Heart left ventricle (tissue), 16 donors: Measurements from ENCODE around the gene CSNK1G1. TPM values are rescaled to one million over a fixed set of nuclear protein-coding genes. Genes with fewer than 3 reads are reported as not detected.
A peak's percentile ranks its signal among the peaks of the same experiment; 100 is the strongest.

Experiments used
- ATAC-seq, 4 donors: fragments of 200-7000 bp; cut with Tn5 transposase; one replicate each; pipeline ENCODE4 v1.9.1; 2020 to 2022; ENCODE audit warnings: moderate library complexity in 4 of 4, mild to moderate bottlenecking in 3 of 4, moderate number of reproducible peaks in 1 of 4
- DNase-seq, 5 donors: peaks; one replicate each; pipeline ENCODE4 v3.0.0-alpha.2; 2020
- H3K27ac ChIP-seq, 12 donors: fragments of 200-600 bp; sonication (generic) in 4 of 12; one replicate each; pipeline versions ENCODE4 v1.5.0 to v1.8.0; 2016 to 2022; ENCODE audit warnings: mild to moderate bottlenecking in 2 of 12
- H3K27me3 ChIP-seq, 9 donors: fragments of 200-600 bp; sonication (generic) in 2 of 9; one replicate each; pipeline versions ENCODE4 v1.5.1 to v1.8.0; 2016 to 2022; ENCODE audit warnings: mild to moderate bottlenecking in 3 of 9
- H3K36me3 ChIP-seq, 9 donors: fragments of 200-600 bp; sonication (generic) in 2 of 9; one replicate each; pipeline versions ENCODE4 v1.5.0 to v1.8.0; 2018 to 2022; ENCODE audit warnings: mild to moderate bottlenecking in 2 of 9
- H3K4me1 ChIP-seq, 12 donors: fragments of 200-600 bp; sonication (generic) in 4 of 12; one replicate each; pipeline versions ENCODE4 v1.5.0 to v1.8.0; 2016 to 2022; ENCODE audit warnings: mild to moderate bottlenecking in 3 of 12
- H3K4me3 ChIP-seq, 12 donors: fragments of 200-600 bp; sonication (generic) in 4 of 12; one replicate each; pipeline versions ENCODE4 v1.5.0 to v1.8.0; 2017 to 2022; ENCODE audit warnings: mild to moderate bottlenecking in 9 of 12, moderate library complexity in 4 of 12
- H3K9me3 ChIP-seq, 12 donors: fragments of 200-600 bp; sonication (generic) in 4 of 12; one replicate each; pipeline versions ENCODE4 v1.5.0 to v1.8.0; 2016 to 2022; ENCODE audit warnings: mild to moderate bottlenecking in 1 of 12
- POLR2A ChIP-seq, 2 donors: fragments of 450-650 bp; IDR thresholded peaks; one replicate each; pipeline ENCODE4 v1.6.1; 2017; ENCODE audit warnings: antibody characterized with exemption in 2 of 2, mild to moderate bottlenecking in 2 of 2, moderate library complexity in 2 of 2
- WGBS, 4 donors: extraction: QIAGEN DNeasy Blood & Tissue Kit in 2 of 4; methylation state at CpG; one replicate each; pipeline versions ENCODE4 v1.1.5 to v1.1.7; 2013 to 2018; 5-methylcytosine and 5-hydroxymethylcytosine counted together
- intact Hi-C, 10 donors: fragments of 100-400 bp; cut with DNase I; formaldehyde crosslinking; loops; one replicate each; pipeline versions ENCODE4 v1.11.1 to v1.14.2; 2022
- polyA plus RNA-seq, 2 donors: library from polyadenylated mRNA; stranded (reverse); fragments of 200-250 nt; gene quantifications; one replicate each; pipeline ENCODE4 v1.2.3, GENCODE V29; 2013
- total RNA-seq, 9 donors: library from RNA; depleted of rRNA in 2 of 9; stranded (reverse); fragments of >200 nt in 2 of 9; fragmentation: NEBNext Ultra II Directional in 3 of 9; extraction: Animal tissue kit (Norgen Biotek cat#: 25700) in 3 of 9; gene quantifications; one replicate each; pipeline versions ENCODE4 v1.1.0 to v1.2.4, GENCODE V29; 2016 to 2023
- TF ChIP-seq, protein P1 (sequence below), 12 donors: fragments of 200-600 bp; sonication (generic) in 4 of 12; IDR thresholded peaks; one replicate each; pipeline versions ENCODE4 v1.5.0 to v1.8.0; 2018 to 2022; ENCODE audit warnings: antibody characterized with exemption in 12 of 12, mild to moderate bottlenecking in 5 of 12
- donor health status: ischemic (EF 13 %, LVEDD 7.1; RV severe dilation, severe dysfunction).
- donor health status: healthy with polysubstance abuse.
- donor health status: DM: no; HTN: yes; CAD: no.
- donor health status: DM: no; HTN: no; CAD: no.
- donor health status: ischemic (EF 25% LVEDD 6.9; RV normal size, moderate dysfunction).
- donor health status: ischemic (EF 25% LVEDD 5.7; RV mildly dilated, moderate dysfunction).
- donor health status: healthy.
- donor health status: DM: yes; HTN: yes; CAD: no.
- donor health status: ischemic (EF 35%, LVEDD 5.7; RV mildly dilated, moderate dysfunction).
- donor health status: nonischemic (EF 11% LVEDD 7.7; RV severe dilation, severe dysfunction).
- donor health status: DM: yes; HTN: yes; CAD: no.
- donor health status: PGD.
- donor health status: ischemic (EF 29% LVEDD 5.4; RV normal size, mild dysfunction).
- donor health status: nonischemic (EF 23%, LVEDD 6.1; RV moderate dilation, normal function).

CSNK1G1 gene
- total and polyA plus RNA-seq, 11 donors = 1.4 to 15.0 (median 7.4) TPM

DNA sequence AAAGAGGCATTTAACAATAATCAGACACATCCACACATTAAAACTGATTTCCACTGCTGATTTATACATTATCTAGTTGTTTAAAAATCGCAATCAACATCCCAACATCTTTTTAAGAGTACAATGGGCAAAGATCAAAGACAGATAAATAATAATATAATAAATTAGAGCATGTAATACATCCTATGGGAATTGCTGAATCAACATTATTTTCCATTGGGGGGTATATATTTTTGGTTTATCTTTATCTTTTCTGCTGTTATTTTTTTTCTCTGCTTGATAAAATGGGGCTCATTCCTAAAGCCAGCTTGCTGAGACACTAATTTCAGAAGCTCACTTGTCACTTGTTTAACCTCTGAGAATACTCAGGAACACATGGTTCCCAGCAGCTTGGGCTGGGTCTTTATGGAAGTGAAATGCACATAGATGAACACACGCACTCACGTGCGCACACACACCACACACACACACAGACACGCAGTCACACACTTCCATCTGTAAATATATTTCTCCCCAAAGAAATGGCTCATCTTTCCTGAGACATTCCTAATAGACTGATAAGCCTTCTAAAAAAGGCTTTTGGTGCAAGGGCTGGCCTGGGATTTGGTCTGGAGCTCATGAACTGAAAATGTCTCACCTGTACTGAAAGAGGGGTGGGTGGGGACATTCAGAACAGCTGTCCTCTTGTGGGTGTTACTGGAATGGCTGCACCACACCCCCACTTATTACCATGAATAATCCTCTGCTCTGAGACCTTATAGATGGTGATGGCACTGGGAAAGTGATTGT is 189.7 kb downstream of the CSNK1G1 start:
- ATAC-seq (no peak), DNase-seq (no peak)
- Histone ChIP-seq H3K4me3 (no peak overlapping the region), H3K27me3 (no peaks in the 10 kb centered on the region), H3K4me1 (peaks cover 2 to 26% (median 14%) of the 10 kb centered on the region in 12 donors), H3K9me3 (no peaks in the 10 kb centered on the region), H3K36me3 (peaks cover 0 to 18% (median 9%) of the 10 kb centered on the region in 9 donors), H3K27ac (no peak overlapping the region)
- intact Hi-C loops = no loop called here
- TF ChIP-seq POLR2A (IDR thresholded peaks at IDR 0.05) = no peak
- TF ChIP-seq, protein P1, sequence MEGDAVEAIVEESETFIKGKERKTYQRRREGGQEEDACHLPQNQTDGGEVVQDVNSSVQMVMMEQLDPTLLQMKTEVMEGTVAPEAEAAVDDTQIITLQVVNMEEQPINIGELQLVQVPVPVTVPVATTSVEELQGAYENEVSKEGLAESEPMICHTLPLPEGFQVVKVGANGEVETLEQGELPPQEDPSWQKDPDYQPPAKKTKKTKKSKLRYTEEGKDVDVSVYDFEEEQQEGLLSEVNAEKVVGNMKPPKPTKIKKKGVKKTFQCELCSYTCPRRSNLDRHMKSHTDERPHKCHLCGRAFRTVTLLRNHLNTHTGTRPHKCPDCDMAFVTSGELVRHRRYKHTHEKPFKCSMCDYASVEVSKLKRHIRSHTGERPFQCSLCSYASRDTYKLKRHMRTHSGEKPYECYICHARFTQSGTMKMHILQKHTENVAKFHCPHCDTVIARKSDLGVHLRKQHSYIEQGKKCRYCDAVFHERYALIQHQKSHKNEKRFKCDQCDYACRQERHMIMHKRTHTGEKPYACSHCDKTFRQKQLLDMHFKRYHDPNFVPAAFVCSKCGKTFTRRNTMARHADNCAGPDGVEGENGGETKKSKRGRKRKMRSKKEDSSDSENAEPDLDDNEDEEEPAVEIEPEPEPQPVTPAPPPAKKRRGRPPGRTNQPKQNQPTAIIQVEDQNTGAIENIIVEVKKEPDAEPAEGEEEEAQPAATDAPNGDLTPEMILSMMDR (IDR thresholded peaks at IDR 0.05) = no peak
- WGBS, 4 donors = 79 to 92% (median 83%) methylated on average over 5 of the region's 5 CpGs

DNA sequence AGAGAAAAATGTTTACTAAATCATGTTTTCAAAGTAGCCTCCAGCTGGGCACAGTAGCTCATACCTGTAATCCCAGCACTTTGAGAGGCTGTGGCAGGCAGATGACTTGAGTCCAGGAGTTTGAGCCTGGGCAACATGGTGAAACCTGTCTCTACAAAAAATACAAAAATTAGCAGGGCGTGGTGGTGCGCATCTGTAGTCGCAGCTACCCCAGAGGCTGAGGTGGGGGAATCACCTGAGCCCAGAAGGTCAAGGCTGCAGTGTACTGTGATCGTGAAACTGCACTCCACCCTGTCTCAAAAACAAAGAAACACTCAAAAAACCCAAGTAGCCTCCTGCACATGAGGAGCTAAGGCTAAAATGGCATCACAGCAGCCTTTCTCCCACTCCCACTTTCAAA is 191.5 kb downstream of the CSNK1G1 start:
- H3K4me1 ChIP-seq = peaks cover 11 to 44% (median 32%) of the 10 kb centered on the region in 12 donors
- TF ChIP-seq, protein P1 (IDR thresholded peaks at IDR 0.05) = no peak
- no peak for TF ChIP-seq POLR2A (IDR thresholded peaks at IDR 0.05)
- no peaks in the 10 kb centered on the region for H3K27me3 ChIP-seq
- ATAC-seq = no peak
- H3K9me3 ChIP-seq = no peaks in the 10 kb centered on the region
- peaks cover 0 to 25% (median 23%) of the 10 kb centered on the region in 9 donors for H3K36me3 ChIP-seq
- DNase-seq = no peak
- 95 to 97% (median 96%) methylated on average over 4 of the region's 4 CpGs for WGBS, 4 donors
- no peak overlapping the region for H3K4me3 ChIP-seq
- intact Hi-C loops = loop anchor here in 4 of 10 donors (5.0 kb wide), 1 partner anchor 193 kb away; the partner anchor contains the start of gene CSNK1G1 (in 4 of the 4)
- H3K27ac ChIP-seq = peak overlapping the region in 3 of 12 donors; percentile 91 to 95 (median 92)

DNA sequence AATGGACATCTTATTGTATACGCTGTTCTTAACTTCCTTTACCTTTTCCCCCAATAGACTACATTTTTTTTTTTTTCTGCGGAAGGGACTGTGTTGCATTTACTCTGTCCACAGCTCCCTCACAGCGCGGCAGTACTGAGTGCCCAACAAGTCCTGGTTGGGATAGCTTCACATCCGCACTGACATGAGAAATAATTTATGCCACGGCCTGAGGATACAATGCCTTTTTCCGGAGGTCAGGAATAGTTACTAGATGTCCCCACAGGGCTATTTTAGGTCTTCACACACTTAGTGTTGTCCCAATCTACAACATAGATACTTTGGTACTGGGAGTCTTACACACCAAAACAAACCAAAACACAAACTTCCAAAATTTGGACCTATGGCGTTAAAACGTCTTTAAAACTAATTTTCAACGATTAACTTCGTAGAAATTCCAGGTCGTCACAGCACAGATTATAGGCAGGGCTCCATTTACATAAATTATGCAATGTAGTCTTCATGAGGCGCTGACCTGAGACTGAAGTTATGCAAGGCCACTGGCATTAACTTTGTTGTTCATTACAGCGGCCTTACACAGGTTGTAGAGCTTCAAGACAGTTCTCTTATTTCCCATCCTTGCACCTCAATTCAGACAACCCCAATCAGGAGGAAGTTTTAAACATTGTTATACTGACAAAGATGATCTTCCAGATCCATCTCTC is 192.2 kb downstream of the CSNK1G1 start:
- DNase-seq (peak in 1 of 5 donors; percentile 52), ATAC-seq (peak; percentile 0 to 36 (median 18))
- no peak for TF ChIP-seq POLR2A (IDR thresholded peaks at IDR 0.05)
- TF ChIP-seq, protein P1 (IDR thresholded peaks at IDR 0.05) = no peak
- 40 to 45% (median 43%) methylated on average over 14 of the region's 14 CpGs for WGBS, 4 donors
- peaks cover 11 to 51% (median 38%) of the 10 kb centered on the region in 12 donors for H3K4me1 ChIP-seq
- no peaks in the 10 kb centered on the region for H3K9me3 ChIP-seq
- H3K36me3 ChIP-seq = peaks cover 0 to 32% (median 29%) of the 10 kb centered on the region in 9 donors
- peak overlapping the region in 11 of 12 donors; percentile 29 to 95 (median 82) for H3K4me3 ChIP-seq
- no peaks in the 10 kb centered on the region for H3K27me3 ChIP-seq
- H3K27ac ChIP-seq = peak overlapping the region; percentile 72 to 95 (median 90)
- intact Hi-C loops = loop anchor here in 4 of 10 donors (2.0 to 5.0 kb wide), 2 partner anchors 69 to 193 kb away; partner anchors contain the start of genes CSNK1G1 (in 4 of the 4) and SNX1 (in 1 of the 4)
